ENCODE data around the gene ZFHX2. TPM values are rescaled to one million over a fixed set of nuclear protein-coding genes. Genes with fewer than 3 reads are reported as not detected.
A peak's percentile ranks its signal among the peaks of the same experiment; 100 is the strongest.

ZFHX2 gene
- total and polyA plus RNA-seq, 2 of the 13 experiments (the other 11 are each of a cell fraction or from before 2014, with no cell fraction given): 0.17 to 0.44 TPM

GRCh38 chr14:23559010-23559925 is 7.7 kb upstream of the ZFHX2 start (continued):
- 0 out of 2 replicates have a peak, but pooled peaks have one; percentile 27 for TF ChIP-seq ZNF142 (CRISPR knock-in tag; IDR thresholded peaks at IDR 0.05)
- TF ChIP-seq NR2C2 (CRISPR knock-in tag; IDR thresholded peaks at IDR 0.05; ENCODE audit: borderline replicate concordance): no peak
- TF ChIP-seq THAP11 (CRISPR knock-in tag; IDR thresholded peaks at IDR 0.05): peak; percentile 77
- TF ChIP-seq ZNF790 (CRISPR knock-in tag; IDR thresholded peaks at IDR 0.05; ENCODE audit: borderline replicate concordance): 0 out of 2 replicates have a peak, but pooled peaks have one; percentile 50
- peak; percentile 82; the same call in 1 of the 2 replicates for TF ChIP-seq CAMTA2 (CRISPR knock-in tag; IDR thresholded peaks at IDR 0.05; ENCODE audit: borderline replicate concordance)
- TF ChIP-seq, protein P1, sequence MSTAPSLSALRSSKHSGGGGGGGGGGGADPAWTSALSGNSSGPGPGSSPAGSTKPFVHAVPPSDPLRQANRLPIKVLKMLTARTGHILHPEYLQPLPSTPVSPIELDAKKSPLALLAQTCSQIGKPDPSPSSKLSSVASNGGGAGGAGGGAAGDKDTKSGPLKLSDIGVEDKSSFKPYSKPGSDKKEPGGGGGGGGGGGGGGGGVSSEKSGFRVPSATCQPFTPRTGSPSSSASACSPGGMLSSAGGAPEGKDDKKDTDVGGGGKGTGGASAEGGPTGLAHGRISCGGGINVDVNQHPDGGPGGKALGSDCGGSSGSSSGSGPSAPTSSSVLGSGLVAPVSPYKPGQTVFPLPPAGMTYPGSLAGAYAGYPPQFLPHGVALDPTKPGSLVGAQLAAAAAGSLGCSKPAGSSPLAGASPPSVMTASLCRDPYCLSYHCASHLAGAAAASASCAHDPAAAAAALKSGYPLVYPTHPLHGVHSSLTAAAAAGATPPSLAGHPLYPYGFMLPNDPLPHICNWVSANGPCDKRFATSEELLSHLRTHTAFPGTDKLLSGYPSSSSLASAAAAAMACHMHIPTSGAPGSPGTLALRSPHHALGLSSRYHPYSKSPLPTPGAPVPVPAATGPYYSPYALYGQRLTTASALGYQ (CRISPR knock-in tag; IDR thresholded peaks at IDR 0.05): 0 out of 2 replicates have a peak, but pooled peaks have one; percentile 9
- no peak for TF ChIP-seq ELF1 (CRISPR knock-in tag; IDR thresholded peaks at IDR 0.05)
- TF ChIP-seq U2AF1 (optimal IDR thresholded peaks at IDR 0.05; ENCODE audit: low read depth, low read length): peak; percentile 57
- peak; percentile 89 for TF ChIP-seq STAG1 (CRISPR knock-in tag; IDR thresholded peaks at IDR 0.05)
- TF ChIP-seq, protein P2, sequence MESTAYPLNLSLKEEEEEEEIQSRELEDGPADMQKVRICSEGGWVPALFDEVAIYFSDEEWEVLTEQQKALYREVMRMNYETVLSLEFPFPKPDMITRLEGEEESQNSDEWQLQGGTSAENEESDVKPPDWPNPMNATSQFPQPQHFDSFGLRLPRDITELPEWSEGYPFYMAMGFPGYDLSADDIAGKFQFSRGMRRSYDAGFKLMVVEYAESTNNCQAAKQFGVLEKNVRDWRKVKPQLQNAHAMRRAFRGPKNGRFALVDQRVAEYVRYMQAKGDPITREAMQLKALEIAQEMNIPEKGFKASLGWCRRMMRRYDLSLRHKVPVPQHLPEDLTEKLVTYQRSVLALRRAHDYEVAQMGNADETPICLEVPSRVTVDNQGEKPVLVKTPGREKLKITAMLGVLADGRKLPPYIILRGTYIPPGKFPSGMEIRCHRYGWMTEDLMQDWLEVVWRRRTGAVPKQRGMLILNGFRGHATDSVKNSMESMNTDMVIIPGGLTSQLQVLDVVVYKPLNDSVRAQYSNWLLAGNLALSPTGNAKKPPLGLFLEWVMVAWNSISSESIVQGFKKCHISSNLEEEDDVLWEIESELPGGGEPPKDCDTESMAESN (CRISPR knock-in tag; conservative IDR thresholded peaks at IDR 0.05): no peak
- no peak for TF ChIP-seq TCF12 (IDR thresholded peaks at IDR 0.05)
- TF ChIP-seq TCF12 (CRISPR knock-in tag; IDR thresholded peaks at IDR 0.05): 0 out of 2 replicates have a peak, but pooled peaks have one; percentile 59
- 0 out of 3 replicates have a peak, but pooled peaks have one; percentile 43 for TF ChIP-seq MXI1 (IDR thresholded peaks at IDR 0.05; ENCODE audit: borderline replicate concordance, low read depth, low read length)
- TF ChIP-seq ZMAT5 (CRISPR knock-in tag; IDR thresholded peaks at IDR 0.05; ENCODE audit: borderline replicate concordance, low read depth): no peak
- no peak; the same call in 1 of the 2 replicates for TF ChIP-seq TOE1 (CRISPR knock-in tag; IDR thresholded peaks at IDR 0.05)
- TF ChIP-seq FOXA3 (CRISPR knock-in tag; IDR thresholded peaks at IDR 0.05): 0 out of 2 replicates have a peak, but pooled peaks have one; percentile 6
- TF ChIP-seq SIN3A (IDR thresholded peaks at IDR 0.05; ENCODE audit: borderline replicate concordance, low read depth, low read length): no peak

All from HepG2 (cell line).